Endothelial cell (in vitro differentiated cells): ENCODE results near the gene C9orf50. TPM values are rescaled to one million over a fixed set of nuclear protein-coding genes. Genes with fewer than 3 reads are reported as not detected.
"Not testable (repeated sequence)": the region's sequence is repeated elsewhere in the genome, so short reads cannot be mapped to it uniquely, and the experiment has no call there.

ENCODE experiments used
- DNase-seq: peaks from one replicate; pipeline ENCODE4 v3.0.0; 2021; ENCODE audit warnings: low spot score
- H3K27ac Mint-ChIP-seq: one replicate; pipeline ENCODE4 v1.8.0; 2021; ENCODE audit warnings: mixed read lengths, inconsistent platforms; ENCODE audit not compliant: unreplicated experiment
- H3K27me3 Mint-ChIP-seq: one replicate; pipeline ENCODE4 v1.8.0; 2021; ENCODE audit warnings: mild to moderate bottlenecking, moderate library complexity, mixed read lengths, inconsistent platforms; ENCODE audit not compliant: unreplicated experiment
- H3K36me3 Mint-ChIP-seq: one replicate; pipeline ENCODE4 v1.8.0; 2021; ENCODE audit warnings: mild to moderate bottlenecking, low read depth, mixed read lengths, inconsistent platforms; ENCODE audit not compliant: unreplicated experiment
- H3K4me1 Mint-ChIP-seq: one replicate; pipeline ENCODE4 v1.8.0; 2021; ENCODE audit warnings: mild to moderate bottlenecking, mixed read lengths, inconsistent platforms; ENCODE audit not compliant: unreplicated experiment
- H3K4me3 Mint-ChIP-seq: one replicate; pipeline ENCODE4 v1.8.0; 2021; ENCODE audit warnings: mild to moderate bottlenecking, mixed read lengths, inconsistent platforms; ENCODE audit not compliant: unreplicated experiment
- H3K9me3 Mint-ChIP-seq: one replicate; pipeline ENCODE4 v1.8.0; 2021; ENCODE audit warnings: mixed read lengths, inconsistent platforms; ENCODE audit not compliant: unreplicated experiment
- total RNA-seq: library from RNA; stranded (reverse); fragmentation: NEBNext Ultra II Directional; extraction: Animal tissue kit (Norgen Biotek cat#: 25700); gene quantifications from one replicate; pipeline ENCODE4 v1.2.1, GENCODE V29; 2021; ENCODE audit not compliant: unreplicated experiment
- TF ChIP-seq, protein P1 (sequence below): fragments of 200-600 bp; sonication (generic); IDR thresholded peaks from one replicate; pipeline ENCODE4 v1.5.0; 2021; ENCODE audit warnings: antibody characterized with exemption; ENCODE audit not compliant: unreplicated experiment

Gene C9orf50
- total RNA-seq, 1 donor from 2014 or later = not detected

DNA sequence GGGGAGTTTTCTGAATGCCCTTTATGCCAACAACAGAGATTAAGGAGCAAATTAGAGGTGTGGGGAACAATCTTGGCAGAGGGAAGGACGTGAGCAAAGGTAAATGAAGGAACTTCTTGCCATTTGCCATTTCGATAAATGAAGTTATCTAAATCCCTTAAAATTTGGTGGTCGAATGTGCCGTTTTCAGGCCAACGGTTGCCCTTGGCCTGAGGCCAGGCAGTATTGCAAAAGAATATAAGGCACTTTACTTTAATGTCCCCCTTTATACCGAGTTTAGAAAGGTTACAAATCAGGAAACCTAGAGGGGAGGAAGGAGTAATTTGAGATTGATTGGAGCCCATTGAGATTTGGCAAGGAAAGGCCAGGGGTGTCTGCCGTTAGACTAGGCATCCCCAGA is 26.3 kb downstream of the C9orf50 start:
- Mint-ChIP-seq H3K4me1 (peaks cover 23% of the 10 kb centered on the region), H3K27ac (peak overlapping the region; percentile 62), H3K9me3 (no peaks in the 10 kb centered on the region), H3K27me3 (peaks cover 18% of the 10 kb centered on the region), H3K36me3 (no peaks in the 10 kb centered on the region), H3K4me3 (peak overlapping the region; percentile 13)
- TF ChIP-seq, protein P1, sequence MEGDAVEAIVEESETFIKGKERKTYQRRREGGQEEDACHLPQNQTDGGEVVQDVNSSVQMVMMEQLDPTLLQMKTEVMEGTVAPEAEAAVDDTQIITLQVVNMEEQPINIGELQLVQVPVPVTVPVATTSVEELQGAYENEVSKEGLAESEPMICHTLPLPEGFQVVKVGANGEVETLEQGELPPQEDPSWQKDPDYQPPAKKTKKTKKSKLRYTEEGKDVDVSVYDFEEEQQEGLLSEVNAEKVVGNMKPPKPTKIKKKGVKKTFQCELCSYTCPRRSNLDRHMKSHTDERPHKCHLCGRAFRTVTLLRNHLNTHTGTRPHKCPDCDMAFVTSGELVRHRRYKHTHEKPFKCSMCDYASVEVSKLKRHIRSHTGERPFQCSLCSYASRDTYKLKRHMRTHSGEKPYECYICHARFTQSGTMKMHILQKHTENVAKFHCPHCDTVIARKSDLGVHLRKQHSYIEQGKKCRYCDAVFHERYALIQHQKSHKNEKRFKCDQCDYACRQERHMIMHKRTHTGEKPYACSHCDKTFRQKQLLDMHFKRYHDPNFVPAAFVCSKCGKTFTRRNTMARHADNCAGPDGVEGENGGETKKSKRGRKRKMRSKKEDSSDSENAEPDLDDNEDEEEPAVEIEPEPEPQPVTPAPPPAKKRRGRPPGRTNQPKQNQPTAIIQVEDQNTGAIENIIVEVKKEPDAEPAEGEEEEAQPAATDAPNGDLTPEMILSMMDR = no peak
- no peak for DNase-seq

DNA sequence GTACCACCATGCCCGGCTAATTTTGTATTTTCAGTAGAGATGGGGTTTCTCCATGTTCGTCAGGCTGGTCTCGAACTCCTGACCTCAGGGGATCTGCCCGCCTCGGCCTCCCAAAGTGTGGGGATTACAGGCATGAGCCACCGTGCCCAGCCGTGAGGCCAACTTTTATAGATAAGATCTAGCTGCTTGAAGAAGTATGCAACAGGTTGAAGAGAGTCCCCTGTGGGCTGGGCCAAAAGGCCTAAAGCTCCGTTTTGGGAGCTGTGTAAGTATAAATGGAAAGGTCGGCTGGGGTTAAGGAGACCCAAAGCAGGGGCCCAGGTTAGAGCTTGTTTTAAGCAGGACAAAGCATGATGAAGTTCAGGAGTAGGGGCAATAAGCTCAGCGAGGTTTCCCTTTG is 28.1 kb downstream of the C9orf50 start:
- not testable (repeated sequence) for H3K36me3 Mint-ChIP-seq, DNase-seq, H3K4me3 Mint-ChIP-seq, H3K9me3 Mint-ChIP-seq, H3K27ac Mint-ChIP-seq
- peaks cover 11% of the 10 kb centered on the region for H3K27me3 Mint-ChIP-seq
- H3K4me1 Mint-ChIP-seq = peaks cover 15% of the 10 kb centered on the region

DNA sequence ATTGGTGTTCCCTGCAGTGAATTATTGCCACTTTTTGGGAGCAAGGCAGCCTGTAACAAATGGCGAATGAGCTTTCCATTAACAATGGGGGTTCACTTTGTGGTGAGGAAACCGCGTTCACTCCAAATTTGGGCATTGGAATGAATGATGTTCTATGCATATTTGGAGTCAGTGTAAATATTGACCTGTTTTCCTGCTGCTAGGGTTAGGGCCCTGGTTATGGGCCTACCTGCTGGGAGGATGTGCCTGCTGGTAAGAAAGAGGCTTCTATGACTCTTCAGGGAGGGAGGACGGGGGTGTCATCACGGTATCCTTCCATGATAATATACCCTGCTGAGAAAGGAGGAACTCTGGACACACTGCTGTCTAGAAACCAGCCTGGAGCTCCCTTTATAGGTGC is 29.0 kb downstream of the C9orf50 start:
- no peak overlapping the region for H3K4me3 Mint-ChIP-seq
- H3K27ac Mint-ChIP-seq = no peak overlapping the region
- H3K4me1 Mint-ChIP-seq = peaks cover 15% of the 10 kb centered on the region
- H3K9me3 Mint-ChIP-seq = no peaks in the 10 kb centered on the region
- TF ChIP-seq, protein P1 = no peak
- no peaks in the 10 kb centered on the region for H3K36me3 Mint-ChIP-seq
- DNase-seq = no peak
- peaks cover 13% of the 10 kb centered on the region for H3K27me3 Mint-ChIP-seq

DNA sequence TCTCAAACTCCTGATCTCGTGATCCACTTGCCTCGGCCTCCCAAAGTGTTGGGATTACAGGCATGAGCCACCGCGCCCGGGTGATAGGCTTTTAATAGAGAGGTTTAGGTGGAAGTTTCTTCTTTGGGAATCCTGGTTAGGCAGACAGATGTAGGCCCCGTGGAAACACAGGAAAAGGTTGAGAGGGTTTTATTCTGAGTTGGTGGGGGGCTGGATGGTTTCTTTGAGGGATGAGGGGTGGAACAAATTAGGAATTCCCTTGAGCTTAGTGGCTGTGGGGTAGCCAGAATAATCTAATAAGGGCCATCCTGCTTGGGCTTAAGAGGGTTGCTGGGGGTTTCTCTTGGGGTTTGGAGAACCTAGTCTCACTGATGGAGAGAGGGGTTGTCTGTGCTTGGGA is 30.4 kb downstream of the C9orf50 start:
- no peaks in the 10 kb centered on the region for H3K9me3 Mint-ChIP-seq
- peaks cover 11% of the 10 kb centered on the region for H3K27me3 Mint-ChIP-seq
- H3K36me3 Mint-ChIP-seq = no peaks in the 10 kb centered on the region
- H3K4me3 Mint-ChIP-seq = no peak overlapping the region
- H3K27ac Mint-ChIP-seq = no peak overlapping the region
- H3K4me1 Mint-ChIP-seq = peaks cover 11% of the 10 kb centered on the region
- no peak for DNase-seq
- TF ChIP-seq, protein P1 = no peak

DNA sequence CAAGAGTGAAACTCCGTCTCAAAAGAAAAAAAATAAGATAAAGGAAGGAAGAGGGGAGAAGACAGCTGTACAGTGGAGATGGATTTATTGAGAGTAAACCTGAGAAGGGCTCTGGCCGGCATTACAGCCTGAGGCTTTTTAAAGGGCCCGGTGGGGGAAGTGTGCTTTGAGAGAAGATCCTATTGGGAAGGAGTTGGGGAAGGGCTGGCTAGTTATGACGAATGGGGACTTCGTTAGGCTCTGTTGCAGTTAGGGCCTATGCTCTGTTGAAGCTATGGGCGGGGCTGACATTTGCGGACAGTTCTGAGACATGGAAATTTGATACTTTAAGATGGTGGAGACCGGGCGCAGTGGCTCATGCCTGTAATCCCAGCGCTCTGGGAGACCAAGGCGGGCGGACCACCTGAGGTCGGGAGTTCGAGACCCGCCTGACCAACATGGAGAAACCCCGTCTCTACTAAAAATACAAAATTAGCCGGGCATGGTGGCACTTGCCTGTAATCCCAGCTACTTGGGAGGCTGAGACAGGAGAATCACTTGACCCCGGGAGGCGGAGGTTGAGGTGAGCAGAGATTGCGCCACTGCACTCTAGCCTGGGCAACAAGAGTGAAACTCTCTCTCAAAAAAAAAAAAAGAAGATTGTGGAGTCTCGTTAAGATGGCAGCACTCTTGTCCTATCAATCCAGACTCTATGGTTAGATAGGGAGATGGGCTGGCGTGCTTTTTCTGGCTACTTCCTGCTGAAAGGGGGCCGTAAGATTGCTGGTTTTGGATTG is 33.2 kb downstream of the C9orf50 start:
- no peaks in the 10 kb centered on the region for H3K9me3 Mint-ChIP-seq
- H3K36me3 Mint-ChIP-seq = no peaks in the 10 kb centered on the region
- peaks cover 11% of the 10 kb centered on the region for H3K27me3 Mint-ChIP-seq
- TF ChIP-seq, protein P1 = no peak
- no peak for DNase-seq
- H3K4me3 Mint-ChIP-seq = no peak overlapping the region
- H3K27ac Mint-ChIP-seq = no peak overlapping the region
- H3K4me1 Mint-ChIP-seq = no peaks in the 10 kb centered on the region
